ACC112 (cell line): ENCODE results near the gene LRRFIP1.

ENCODE experiments used
- H2AFZ ChIP-seq: fragments of 200-600 bp; sonication (generic); one replicate; pipeline ENCODE4 v1.6.0; 2017; ENCODE audit warnings: antibody characterized with exemption, low read length; ENCODE audit not compliant: unreplicated experiment
- H3K27ac ChIP-seq: fragments of 200-600 bp; sonication (generic); 2 replicates; pipeline ENCODE4 v1.5.1; 2014; ENCODE audit warnings: low read depth, mild to moderate bottlenecking, antibody characterized with exemption, low read length, moderate library complexity
- H3K27me3 ChIP-seq: fragments of 200-600 bp; sonication (generic); 2 replicates; pipeline ENCODE4 v1.6.1; 2014; ENCODE audit warnings: mild to moderate bottlenecking, antibody characterized with exemption, low read length, moderate library complexity, mixed read lengths; ENCODE audit not compliant: insufficient read depth
- H3K36me3 ChIP-seq: fragments of 200-600 bp; sonication (generic); 2 replicates; pipeline ENCODE4 v1.6.1; 2016; ENCODE audit warnings: mild to moderate bottlenecking, antibody characterized with exemption, low read length, moderate library complexity, mixed read lengths; ENCODE audit not compliant: insufficient read depth
- H3K4me1 ChIP-seq: fragments of 200-600 bp; sonication (generic); one replicate; pipeline ENCODE4 v1.6.1; 2016; ENCODE audit warnings: low read length, mixed read lengths; ENCODE audit not compliant: insufficient read depth, unreplicated experiment, control insufficient read depth
- H3K4me3 ChIP-seq: fragments of 200-600 bp; sonication (generic); 2 replicates; pipeline ENCODE4 v1.5.1; 2014; ENCODE audit warnings: mild to moderate bottlenecking, low read depth, low read length
- H3K79me2 ChIP-seq: fragments of 200-600 bp; sonication (generic); one replicate; pipeline ENCODE4 v1.6.0; 2016; ENCODE audit warnings: low read length; ENCODE audit not compliant: control insufficient read depth, unreplicated experiment, insufficient read depth

Gene LRRFIP1

GRCh38 chr2:237723602-237724001, 96.2 kb downstream of the LRRFIP1 start:
- Histone ChIP-seq H3K27ac (no peak overlapping the region), H3K4me3 (no peak overlapping the region), H2AFZ (no peak overlapping the region), H3K79me2 (peaks cover 11% of the 10 kb centered on the region), H3K4me1 (peaks cover 24% of the 10 kb centered on the region), H3K27me3 (no peaks in the 10 kb centered on the region), H3K36me3 (no peaks in the 10 kb centered on the region)

GRCh38 chr2:237724811-237725478, 97.6 kb downstream of the LRRFIP1 start:
- Histone ChIP-seq H3K27ac (no peak overlapping the region), H3K36me3 (no peaks in the 10 kb centered on the region), H3K4me1 (peaks cover 24% of the 10 kb centered on the region), H3K79me2 (peaks cover 11% of the 10 kb centered on the region), H3K4me3 (no peak overlapping the region), H2AFZ (no peak overlapping the region), H3K27me3 (no peaks in the 10 kb centered on the region)

- H3K4me1 ChIP-seq = peaks cover 24% of the 10 kb centered on the region
- no peak overlapping the region for H2AFZ ChIP-seq
- no peak overlapping the region for H3K27ac ChIP-seq
- no peaks in the 10 kb centered on the region for H3K27me3 ChIP-seq
- no peak overlapping the region for H3K4me3 ChIP-seq
- H3K36me3 ChIP-seq = no peaks in the 10 kb centered on the region
- H3K79me2 ChIP-seq = peaks cover 11% of the 10 kb centered on the region
Measured at GRCh38 chr2:237725661-237726060, 98.3 kb downstream of the LRRFIP1 start.

GRCh38 chr2:237726401-237726830, 99.0 kb downstream of the LRRFIP1 start:
- H3K27me3 ChIP-seq = no peaks in the 10 kb centered on the region

GRCh38 chr2:237727363-237727762, 100.0 kb downstream of the LRRFIP1 start:
- no peak overlapping the region for H2AFZ ChIP-seq

More at GRCh38 chr2:237726401-237726830, 99.0 kb downstream of the LRRFIP1 start:
- H3K4me3 ChIP-seq = no peak overlapping the region
- no peak overlapping the region for H3K27ac ChIP-seq
- peaks cover 31% of the 10 kb centered on the region for H3K4me1 ChIP-seq
- peaks cover 11% of the 10 kb centered on the region for H3K79me2 ChIP-seq
- H2AFZ ChIP-seq = no peak overlapping the region
- no peaks in the 10 kb centered on the region for H3K36me3 ChIP-seq

GRCh38 chr2:237729681-237730475, 102.5 kb downstream of the LRRFIP1 start:
- H3K36me3 ChIP-seq = no peaks in the 10 kb centered on the region

More at GRCh38 chr2:237727363-237727762, 100.0 kb downstream of the LRRFIP1 start:
- H3K36me3 ChIP-seq = no peaks in the 10 kb centered on the region
- H3K79me2 ChIP-seq = peaks cover 15% of the 10 kb centered on the region
- no peak overlapping the region for H3K27ac ChIP-seq
- no peaks in the 10 kb centered on the region for H3K27me3 ChIP-seq
- peaks cover 40% of the 10 kb centered on the region for H3K4me1 ChIP-seq
- H3K4me3 ChIP-seq = no peak overlapping the region

GRCh38 chr2:237731663-237732062, 104.3 kb downstream of the LRRFIP1 start:
- peaks cover 23% of the 10 kb centered on the region for H3K79me2 ChIP-seq
- no peak overlapping the region for H2AFZ ChIP-seq
- no peaks in the 10 kb centered on the region for H3K27me3 ChIP-seq
- H3K4me1 ChIP-seq = peaks cover 41% of the 10 kb centered on the region
- no peak overlapping the region; the same call in 1 of the 2 replicates for H3K27ac ChIP-seq
- no peak overlapping the region; the same call in 1 of the 2 replicates for H3K4me3 ChIP-seq
- H3K36me3 ChIP-seq = no peaks in the 10 kb centered on the region

More at GRCh38 chr2:237729681-237730475, 102.5 kb downstream of the LRRFIP1 start:
- H3K27ac ChIP-seq = no peak overlapping the region
- no peak overlapping the region for H3K4me3 ChIP-seq
- H2AFZ ChIP-seq = no peak overlapping the region
- H3K79me2 ChIP-seq = peaks cover 27% of the 10 kb centered on the region
- H3K27me3 ChIP-seq = no peaks in the 10 kb centered on the region
- peaks cover 47% of the 10 kb centered on the region for H3K4me1 ChIP-seq

GRCh38 chr2:237732070-237732469, 104.7 kb downstream of the LRRFIP1 start:
- no peak overlapping the region for H2AFZ ChIP-seq
- H3K4me3 ChIP-seq = no peak overlapping the region
- H3K27ac ChIP-seq = no peak overlapping the region
- H3K36me3 ChIP-seq = no peaks in the 10 kb centered on the region
- H3K79me2 ChIP-seq = peaks cover 23% of the 10 kb centered on the region
- no peaks in the 10 kb centered on the region for H3K27me3 ChIP-seq
- H3K4me1 ChIP-seq = peaks cover 36% of the 10 kb centered on the region

- no peak overlapping the region for H2AFZ ChIP-seq
- H3K4me3 ChIP-seq = no peak overlapping the region
- H3K4me1 ChIP-seq = peaks cover 31% of the 10 kb centered on the region
- no peaks in the 10 kb centered on the region for H3K27me3 ChIP-seq
- H3K27ac ChIP-seq = no peak overlapping the region
- no peaks in the 10 kb centered on the region for H3K36me3 ChIP-seq
- peaks cover 20% of the 10 kb centered on the region for H3K79me2 ChIP-seq
Measured at GRCh38 chr2:237732790-237733381, 105.5 kb downstream of the LRRFIP1 start.

- Histone ChIP-seq H3K4me3 (no peak overlapping the region), H3K36me3 (no peaks in the 10 kb centered on the region), H3K79me2 (peaks cover 17% of the 10 kb centered on the region), H3K27me3 (no peaks in the 10 kb centered on the region), H3K4me1 (peaks cover 31% of the 10 kb centered on the region), H2AFZ (no peak overlapping the region), H3K27ac (no peak overlapping the region)
Measured at GRCh38 chr2:237733677-237734300, 106.4 kb downstream of the LRRFIP1 start.
